ENCODE results near the gene LCN9.

Gene LCN9

GRCh38 chr9:135714242-135715055 lies 51.3 kb downstream of the LCN9 start:
- Histone ChIP-seq H3K27ac (ENCODE audit: low read length) (no peak overlapping the region), H3K36me3 (ENCODE audit: control insufficient read depth in 1 of 2, insufficient read depth in 2 of 2, low read length in 2 of 2) (no peaks in the 10 kb centered on the region), H3K4me3 (ENCODE audit: low read depth in 1 of 2, low read length in 2 of 2) (no peak overlapping the region), H3K27me3 (ENCODE audit: low read depth, low read length) (peaks cover 11% of the 10 kb centered on the region), H3K4me1 (ENCODE audit: control insufficient read depth in 1 of 2, insufficient read depth in 2 of 2, low read length in 2 of 2) (no peaks in the 10 kb centered on the region), H3K9me3 (ENCODE audit: control insufficient read depth in 1 of 2, low read length in 2 of 2) (no peaks in the 10 kb centered on the region)

GRCh38 chr9:135715056-135715595 lies 52.0 kb downstream of the LCN9 start:
- H3K9me3 ChIP-seq (ENCODE audit: control insufficient read depth in 1 of 2, low read length in 2 of 2) = no peaks in the 10 kb centered on the region
- no peaks in the 10 kb centered on the region for H3K4me1 ChIP-seq (ENCODE audit: control insufficient read depth in 1 of 2, insufficient read depth in 2 of 2, low read length in 2 of 2)
- H3K27ac ChIP-seq (ENCODE audit: low read length) = no peak overlapping the region
- no peak overlapping the region for H3K4me3 ChIP-seq (ENCODE audit: low read depth in 1 of 2, low read length in 2 of 2)
- H3K36me3 ChIP-seq (ENCODE audit: control insufficient read depth in 1 of 2, insufficient read depth in 2 of 2, low read length in 2 of 2) = no peaks in the 10 kb centered on the region
- H3K27me3 ChIP-seq (ENCODE audit: low read depth, low read length) = peaks cover 11% of the 10 kb centered on the region

GRCh38 chr9:135716045-135716444 lies 52.9 kb downstream of the LCN9 start:
- H3K4me3 ChIP-seq (ENCODE audit: low read depth in 1 of 2, low read length in 2 of 2) = no peak overlapping the region
- no peak overlapping the region for H3K27ac ChIP-seq (ENCODE audit: low read length)
- H3K9me3 ChIP-seq (ENCODE audit: control insufficient read depth in 1 of 2, low read length in 2 of 2) = no peaks in the 10 kb centered on the region
- no peaks in the 10 kb centered on the region for H3K4me1 ChIP-seq (ENCODE audit: control insufficient read depth in 1 of 2, insufficient read depth in 2 of 2, low read length in 2 of 2)
- no peaks in the 10 kb centered on the region for H3K36me3 ChIP-seq (ENCODE audit: control insufficient read depth in 1 of 2, insufficient read depth in 2 of 2, low read length in 2 of 2)
- peaks cover 11% of the 10 kb centered on the region for H3K27me3 ChIP-seq (ENCODE audit: low read depth, low read length)
